NOMO-1 treated with dmso at 0.1 percent for 144 hours (cell line): ENCODE results near the gene GPR18.

ENCODE experiments used
- DNase-seq: peaks from one replicate; lab custom pipeline; 2025; ENCODE audit not compliant: unreplicated experiment; lab: John Stamatoyannopoulos, UW

GPR18 gene

GRCh38 chr13:99293178-99293577, 35.0 kb upstream of the GPR18 start:
- peak; percentile 41 for DNase-seq

- DNase-seq, result no peak
Observed at GRCh38 chr13:99290894-99291293, 32.7 kb upstream of the GPR18 start.

- no peak for DNase-seq
Observed at GRCh38 chr13:99289674-99290337, 31.6 kb upstream of the GPR18 start.

GRCh38 chr13:99289271-99289670, 31.1 kb upstream of the GPR18 start:
- DNase-seq, result peak; percentile 34

- no peak for DNase-seq
Observed at GRCh38 chr13:99288089-99288488, 29.9 kb upstream of the GPR18 start.

GRCh38 chr13:99287551-99287950, 29.4 kb upstream of the GPR18 start:
- DNase-seq, result no peak

GRCh38 chr13:99285432-99286182, 27.4 kb upstream of the GPR18 start:
- DNase-seq, result no peak

- no peak for DNase-seq
Observed at GRCh38 chr13:99282264-99283231, 24.4 kb upstream of the GPR18 start.

- DNase-seq, result peak; percentile 72
Observed at GRCh38 chr13:99281811-99282263, 23.7 kb upstream of the GPR18 start.

GRCh38 chr13:99280166-99280565, 22.0 kb upstream of the GPR18 start:
- peak; percentile 40 for DNase-seq

- no peak for DNase-seq
Observed at GRCh38 chr13:99279637-99280036, 21.5 kb upstream of the GPR18 start.

GRCh38 chr13:99278843-99279242, 20.7 kb upstream of the GPR18 start:
- DNase-seq, result no peak

GRCh38 chr13:99278200-99278599, 20.0 kb upstream of the GPR18 start:
- peak; percentile 54 for DNase-seq

- DNase-seq, result peak; percentile 77
Observed at GRCh38 chr13:99277629-99278028, 19.4 kb upstream of the GPR18 start.

- no peak for DNase-seq
Observed at GRCh38 chr13:99276706-99277105, 18.5 kb upstream of the GPR18 start.

GRCh38 chr13:99275093-99275469, 16.9 kb upstream of the GPR18 start:
- DNase-seq, result no peak

GRCh38 chr13:99273128-99273527, 14.9 kb upstream of the GPR18 start:
- no peak for DNase-seq

GRCh38 chr13:99272481-99272880, 14.3 kb upstream of the GPR18 start:
- no peak for DNase-seq

- no peak for DNase-seq
Observed at GRCh38 chr13:99271249-99271648, 13.1 kb upstream of the GPR18 start.

GRCh38 chr13:99270518-99270917, 12.3 kb upstream of the GPR18 start:
- DNase-seq, result no peak

- no peak for DNase-seq
Observed at GRCh38 chr13:99269627-99270241, 11.6 kb upstream of the GPR18 start.
